H9 (cell line): ENCODE data around the gene ZNF746. TPM values are rescaled to one million over a fixed set of nuclear protein-coding genes. Genes with fewer than 3 reads are reported as not detected.

ENCODE experiments used
- DNase-seq: peaks from one replicate; pipeline ENCODE4 v3.0.0-alpha.2; 2017
- H2AFZ ChIP-seq: one replicate; pipeline ENCODE4 v1.6.1; 2013; ENCODE audit warnings: mild to moderate bottlenecking, low read length, control low read depth, moderate library complexity
- H2AK5ac ChIP-seq: 2 replicates; pipeline ENCODE4 v1.6.1; 2013; ENCODE audit warnings: low read length, control low read depth, mixed read lengths; ENCODE audit not compliant: insufficient read length
- H2BK120ac ChIP-seq: one replicate; pipeline ENCODE4 v1.6.1; 2013; ENCODE audit warnings: low read depth, mild to moderate bottlenecking, low read length, control low read depth, inconsistent platforms; ENCODE audit not compliant: poor library complexity, severe bottlenecking
- H2BK12ac ChIP-seq: 2 replicates; pipeline ENCODE4 v1.6.1; 2013; ENCODE audit warnings: low read length, control low read depth, mixed read lengths, low read depth; ENCODE audit not compliant: insufficient read length
- H2BK15ac ChIP-seq: 2 replicates; pipeline ENCODE4 v1.6.1; 2013; ENCODE audit warnings: low read depth, low read length, control low read depth
- H2BK20ac ChIP-seq: one replicate; pipeline ENCODE4 v1.6.1; 2013; ENCODE audit warnings: low read depth, mild to moderate bottlenecking, low read length, control low read depth, inconsistent platforms; ENCODE audit not compliant: poor library complexity, severe bottlenecking
- H2BK5ac ChIP-seq: 2 replicates; pipeline ENCODE4 v1.6.1; 2013; ENCODE audit warnings: low read length, control low read depth, mixed read lengths; ENCODE audit not compliant: insufficient read length
- H3K14ac ChIP-seq: 2 replicates; pipeline ENCODE4 v1.6.1; 2013; ENCODE audit warnings: low read length, control low read depth; ENCODE audit not compliant: insufficient read depth
- H3K18ac ChIP-seq: 2 replicates; pipeline ENCODE4 v1.6.1; 2013; ENCODE audit warnings: low read depth, mild to moderate bottlenecking, mixed read lengths, low read length, control low read depth; ENCODE audit not compliant: insufficient read length
- H3K23ac ChIP-seq: 2 replicates; pipeline ENCODE4 v1.6.1; 2013; ENCODE audit warnings: low read length, control low read depth, mixed read lengths, low read depth; ENCODE audit not compliant: insufficient read length
- H3K23me2 ChIP-seq: 2 replicates; pipeline ENCODE4 v1.6.1; 2013; ENCODE audit warnings: low read depth, mild to moderate bottlenecking, mixed read lengths, low read length, control low read depth; ENCODE audit not compliant: insufficient read length, poor library complexity, severe bottlenecking
- H3K27ac ChIP-seq: 2 replicates; pipeline ENCODE4 v1.5.1; 2013; ENCODE audit warnings: low read length, control low read depth, mixed read lengths, low read depth; ENCODE audit not compliant: insufficient read length
- H3K27me3 ChIP-seq: 2 replicates; pipeline ENCODE4 v1.6.1; 2013; ENCODE audit warnings: low read length, control low read depth, inconsistent platforms; ENCODE audit not compliant: insufficient read depth
- H3K4ac ChIP-seq: 2 replicates; pipeline ENCODE4 v1.6.1; 2013; ENCODE audit warnings: low read depth, mild to moderate bottlenecking, control low read depth, inconsistent platforms, low read length, moderate library complexity
- H3K4me1 ChIP-seq: 2 replicates; pipeline ENCODE4 v1.6.1; 2013; ENCODE audit warnings: low read length, control low read depth, inconsistent platforms; ENCODE audit not compliant: insufficient read depth
- H3K4me2 ChIP-seq: 2 replicates; pipeline ENCODE4 v1.6.1; 2013; ENCODE audit warnings: low read length, control low read depth, mixed read lengths; ENCODE audit not compliant: insufficient read length, insufficient read depth
- H3K56ac ChIP-seq: 2 replicates; pipeline ENCODE4 v1.6.1; 2013; ENCODE audit warnings: low read depth, mild to moderate bottlenecking, mixed read lengths, low read length, control low read depth; ENCODE audit not compliant: insufficient read length
- H3K79me1 ChIP-seq: 2 replicates; pipeline ENCODE4 v1.6.1; 2013; ENCODE audit warnings: low read depth, mild to moderate bottlenecking, moderate library complexity, low read length, control low read depth, inconsistent platforms; ENCODE audit not compliant: insufficient read depth, poor library complexity, severe bottlenecking
- H3K79me2 ChIP-seq: 2 replicates; pipeline ENCODE4 v1.6.1; 2013; ENCODE audit warnings: low read length, control low read depth, inconsistent platforms; ENCODE audit not compliant: insufficient read depth
- H3K9ac ChIP-seq: 2 replicates; pipeline ENCODE4 v1.6.1; 2013; ENCODE audit warnings: low read length, control low read depth, mixed read lengths; ENCODE audit not compliant: insufficient read length; ENCODE audit errors: extremely low read depth
- H3K9me3 ChIP-seq: one replicate; pipeline ENCODE4 v1.6.1; 2013; ENCODE audit warnings: low read depth, low read length, inconsistent platforms; ENCODE audit not compliant: control insufficient read depth
- H3T11ph ChIP-seq: one replicate; pipeline ENCODE4 v1.6.1; 2013; ENCODE audit warnings: mild to moderate bottlenecking, low read length, control low read depth, inconsistent platforms
- H4K20me1 ChIP-seq: one replicate; pipeline ENCODE4 v1.6.1; 2013; ENCODE audit not compliant: control insufficient read depth, insufficient read length, insufficient read depth
- H4K5ac ChIP-seq: 2 replicates; pipeline ENCODE4 v1.6.1; 2013; ENCODE audit warnings: low read depth, mild to moderate bottlenecking, mixed read lengths, low read length, control low read depth; ENCODE audit not compliant: insufficient read length
- H4K8ac ChIP-seq: replicated peaks from 2 replicates; pipeline ENCODE4 v1.6.1; 2013; ENCODE audit warnings: low read length, control low read depth, mixed read lengths, low read depth; ENCODE audit not compliant: insufficient read length
- H4K91ac ChIP-seq: 2 replicates; pipeline ENCODE4 v1.6.1; 2013; ENCODE audit warnings: low read depth, mild to moderate bottlenecking, moderate library complexity, mixed read lengths, low read length, control low read depth; ENCODE audit not compliant: insufficient read length
- H3K27ac Mint-ChIP-seq, 3 experiments: 2 replicates in 2 of 3; 3 replicates in 1 of 3; pipeline ENCODE4 v1.8.0; 2020 to 2021; ENCODE audit warnings: mixed read lengths in 3 of 3, mild to moderate bottlenecking in 1 of 3, moderate library complexity in 1 of 3
- H3K27me3 Mint-ChIP-seq: 2 replicates; pipeline ENCODE4 v1.8.0; 2021; ENCODE audit warnings: low read depth, mild to moderate bottlenecking, moderate library complexity, mixed read lengths
- H3K36me3 Mint-ChIP-seq, 3 experiments: 2 replicates in 2 of 3; 3 replicates in 1 of 3; pipeline ENCODE4 v1.8.0; 2020 to 2021; ENCODE audit warnings: low read depth in 3 of 3, mixed read lengths in 3 of 3; ENCODE audit not compliant: insufficient read depth in 1 of 3
- H3K4me1 Mint-ChIP-seq, 2 experiments: 2 replicates each; pipeline ENCODE4 v1.8.0; 2020; ENCODE audit warnings: mixed read lengths in 2 of 2
- H3K4me3 Mint-ChIP-seq, 2 experiments: 2 replicates in 1 of 2; 3 replicates in 1 of 2; pipeline ENCODE4 v1.8.0; 2020 to 2021; ENCODE audit warnings: mild to moderate bottlenecking in 2 of 2, mixed read lengths in 2 of 2, moderate library complexity in 1 of 2
- H3K9me3 Mint-ChIP-seq, 2 experiments: 2 replicates in 1 of 2; 3 replicates in 1 of 2; pipeline ENCODE4 v1.8.0; 2020; ENCODE audit warnings: mild to moderate bottlenecking in 2 of 2, mixed read lengths in 2 of 2, moderate library complexity in 1 of 2
- CTCF ChIP-seq: fragments of 200-600 bp; sonication (generic); conservative IDR thresholded peaks from 3 replicates; pipeline ENCODE4 v1.8.0; 2021; ENCODE audit warnings: antibody characterized with exemption, mild to moderate bottlenecking
- WGBS: extraction: QIAGEN DNeasy Blood & Tissue Kit; methylation state at CpG from one replicate; pipeline ENCODE4 v1.1.7; 2013; ENCODE audit warnings: missing lambda C conversion rate, low lambda C conversion rate, mixed read lengths; ENCODE audit not compliant: insufficient read length; ENCODE audit errors: extremely low coverage; 5-methylcytosine and 5-hydroxymethylcytosine counted together
- total RNA-seq: library from RNA; stranded (reverse); gene quantifications from 2 replicates; pipeline ENCODE4 v1.2.1, GENCODE V29; 2021

Gene ZNF746
- total RNA-seq, 1 experiment from 2014 or later = 26.7 TPM

GRCh38 chr7:149455175-149455950, 42.2 kb downstream of the ZNF746 start:
- no peaks in the 10 kb centered on the region for H3K9me3 Mint-ChIP-seq
- TF ChIP-seq CTCF = no peak
- no peak for DNase-seq
- H3K27ac Mint-ChIP-seq = no peak overlapping the region; a peak in 1 of 7 replicates
- H2BK15ac ChIP-seq = no peak overlapping the region
- no peak overlapping the region for H3K18ac ChIP-seq
- H2AK5ac ChIP-seq = no peak overlapping the region
- no peaks in the 10 kb centered on the region for H3K9me3 ChIP-seq
- H2BK120ac ChIP-seq = no peak overlapping the region
- H3K4ac ChIP-seq = no peak overlapping the region
- H3K4me1 Mint-ChIP-seq = peaks cover 7 to 9% of the 10 kb centered on the region in 2 experiments
- H2BK20ac ChIP-seq = no peak overlapping the region
- no peak overlapping the region for H3K27ac ChIP-seq
- H3K14ac ChIP-seq = no peak overlapping the region
- no peak overlapping the region for H2AFZ ChIP-seq
- peaks cover 28% of the 10 kb centered on the region for H3K27me3 Mint-ChIP-seq
- no peak overlapping the region for H3K4me2 ChIP-seq
- no peak overlapping the region for H3K9ac ChIP-seq
- no peak overlapping the region for H3T11ph ChIP-seq
- no peak overlapping the region for H4K5ac ChIP-seq
- H3K56ac ChIP-seq = no peak overlapping the region
- no peak overlapping the region for H4K8ac ChIP-seq
- H3K23ac ChIP-seq = no peak overlapping the region
- no peak overlapping the region for H3K4me3 Mint-ChIP-seq
- no peak overlapping the region for H4K91ac ChIP-seq
- H3K36me3 Mint-ChIP-seq = peaks cover 7 to 49% (median 39%) of the 10 kb centered on the region in 3 experiments; a peak in 6 of 7 replicates
- no peaks in the 10 kb centered on the region for H4K20me1 ChIP-seq
- no peaks in the 10 kb centered on the region for H3K79me2 ChIP-seq
- H3K79me1 ChIP-seq = peaks cover 4% of the 10 kb centered on the region
- no peaks in the 10 kb centered on the region for H3K23me2 ChIP-seq
- no CpG with 5 or more reads among the region's 24 CpGs for WGBS
- no peaks in the 10 kb centered on the region for H3K4me1 ChIP-seq
- H3K27me3 ChIP-seq = no peaks in the 10 kb centered on the region; the same call in 1 of the 2 replicates
- H2BK12ac ChIP-seq = no peak overlapping the region
- H2BK5ac ChIP-seq = no peak overlapping the region
